LNCaP clone FGC (cell line): ENCODE data around the gene ECT2L.

Experiments
- DNase-seq: peaks from one replicate; pipeline ENCODE4 v3.0.0-alpha.2; 2011; ENCODE audit warnings: low read depth
- H3K4me3 ChIP-seq: 2 replicates; pipeline ENCODE4 v1.5.1; 2011; ENCODE audit warnings: mild to moderate bottlenecking, low read depth, low read length, control low read depth
- TF ChIP-seq, protein P1 (sequence below): IDR thresholded peaks from 2 replicates; pipeline ENCODE4 v1.5.1; 2012; ENCODE audit warnings: mild to moderate bottlenecking; ENCODE audit not compliant: control insufficient read depth, insufficient read depth; ENCODE audit errors: extremely low read depth

The ECT2L gene

GRCh38 chr6:138773177-138774091 is 22.5 kb upstream of the ECT2L start, which contains the start of gene CCDC28A:
TSS of gene CCDC28A (plus strand) at chr6:138773769. CDS start at chr6:138776121, 2,352 bp downstream.
- TF ChIP-seq, protein P1, sequence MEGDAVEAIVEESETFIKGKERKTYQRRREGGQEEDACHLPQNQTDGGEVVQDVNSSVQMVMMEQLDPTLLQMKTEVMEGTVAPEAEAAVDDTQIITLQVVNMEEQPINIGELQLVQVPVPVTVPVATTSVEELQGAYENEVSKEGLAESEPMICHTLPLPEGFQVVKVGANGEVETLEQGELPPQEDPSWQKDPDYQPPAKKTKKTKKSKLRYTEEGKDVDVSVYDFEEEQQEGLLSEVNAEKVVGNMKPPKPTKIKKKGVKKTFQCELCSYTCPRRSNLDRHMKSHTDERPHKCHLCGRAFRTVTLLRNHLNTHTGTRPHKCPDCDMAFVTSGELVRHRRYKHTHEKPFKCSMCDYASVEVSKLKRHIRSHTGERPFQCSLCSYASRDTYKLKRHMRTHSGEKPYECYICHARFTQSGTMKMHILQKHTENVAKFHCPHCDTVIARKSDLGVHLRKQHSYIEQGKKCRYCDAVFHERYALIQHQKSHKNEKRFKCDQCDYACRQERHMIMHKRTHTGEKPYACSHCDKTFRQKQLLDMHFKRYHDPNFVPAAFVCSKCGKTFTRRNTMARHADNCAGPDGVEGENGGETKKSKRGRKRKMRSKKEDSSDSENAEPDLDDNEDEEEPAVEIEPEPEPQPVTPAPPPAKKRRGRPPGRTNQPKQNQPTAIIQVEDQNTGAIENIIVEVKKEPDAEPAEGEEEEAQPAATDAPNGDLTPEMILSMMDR = no peak

GRCh38 chr6:138774370-138774769 is 21.5 kb upstream of the ECT2L start:
- no peak for DNase-seq
- H3K4me3 ChIP-seq = peak overlapping the region; percentile 89
- TF ChIP-seq, protein P1 = no peak

More at GRCh38 chr6:138773177-138774091, 22.5 kb upstream of the ECT2L start, which contains the start of gene CCDC28A:
- peak within 1 kb of the TSS; percentile 89 for H3K4me3 ChIP-seq
- DNase-seq = peak; percentile 85

DNA sequence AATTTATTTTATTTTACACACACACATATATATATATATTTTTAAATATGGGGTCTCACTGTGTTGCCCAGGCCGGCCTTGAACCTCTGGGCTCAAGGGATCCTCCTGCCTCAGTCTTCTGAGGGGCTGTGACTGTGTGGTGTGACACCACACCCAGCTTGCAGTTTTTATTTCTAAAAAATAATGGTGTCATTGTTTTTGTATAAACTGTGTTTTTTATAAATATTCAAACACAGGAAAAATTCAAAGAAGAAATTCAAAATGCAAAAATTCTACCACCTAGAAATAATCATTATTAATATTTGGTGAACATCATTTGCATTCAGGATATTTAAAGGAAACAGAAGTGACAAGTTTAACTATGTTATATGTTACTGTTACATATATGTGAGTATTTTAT is 19.2 kb upstream of the ECT2L start:
- no peak overlapping the region for H3K4me3 ChIP-seq
- DNase-seq = no peak
- TF ChIP-seq, protein P1 = no peak

- TF ChIP-seq, protein P1 = no peak
- DNase-seq = no peak
- H3K4me3 ChIP-seq = no peak overlapping the region
Observed at GRCh38 chr6:138778331-138778730, 17.6 kb upstream of the ECT2L start.

DNA sequence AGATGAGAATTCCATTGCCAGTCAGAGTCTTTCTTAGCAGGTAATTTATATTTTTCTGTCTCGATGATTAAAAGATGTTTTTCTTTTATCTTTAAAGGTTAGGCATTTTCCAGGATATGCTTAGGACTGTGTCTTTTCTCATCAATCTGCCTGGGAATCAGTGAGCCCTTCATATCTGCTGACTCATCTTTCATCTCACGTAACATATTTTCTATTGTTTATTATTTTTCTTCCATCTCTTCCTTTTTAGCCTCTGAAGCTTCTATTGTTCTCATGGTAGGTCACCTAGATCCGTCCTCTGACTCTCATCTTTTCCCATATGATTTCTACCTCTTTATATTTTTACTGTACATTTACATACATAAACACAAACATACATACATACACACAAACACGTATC is 13.6 kb upstream of the ECT2L start:
- TF ChIP-seq, protein P1 = no peak
- no peak overlapping the region for H3K4me3 ChIP-seq
- DNase-seq = no peak

DNA sequence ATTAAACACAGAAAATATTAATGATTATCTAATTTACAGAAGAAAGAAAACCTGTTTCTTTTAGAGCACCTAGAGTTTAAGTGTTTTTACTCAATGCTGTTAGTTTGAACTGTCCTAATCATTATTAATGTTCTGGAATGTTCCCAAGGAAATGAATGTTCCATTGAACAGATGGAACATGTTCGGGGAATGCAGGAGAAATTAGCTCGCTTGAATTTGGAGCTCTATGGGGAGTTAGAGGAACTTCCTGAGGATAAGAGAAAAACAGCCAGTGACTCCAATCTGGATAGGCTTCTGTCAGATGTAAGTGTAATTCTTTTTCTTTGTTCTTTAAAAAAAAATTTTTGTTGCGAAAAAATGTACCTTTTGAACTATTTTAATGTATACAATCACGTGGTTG is 10.8 kb upstream of the ECT2L start:
- TF ChIP-seq, protein P1 = no peak
- DNase-seq = no peak
- no peak overlapping the region for H3K4me3 ChIP-seq
